IMR-90 (cell line): ENCODE measurements around the gene FAF1. TPM values are rescaled to one million over a fixed set of nuclear protein-coding genes. Genes with fewer than 3 reads are reported as not detected.

ENCODE experiments used
- ATAC-seq: fragments of 200-7000 bp; cut with Tn5 transposase; 2 replicates; pipeline ENCODE4 v1.9.1; 2020; ENCODE audit warnings: low read depth, mild to moderate bottlenecking, moderate library complexity
- BruUV-seq: library from RNA; stranded (reverse); fragments of 400-500 nt; replicated peaks from 2 replicates; lab custom pipeline; 2021; lab: Mats Ljungman, UMichigan
- CTCF ChIA-PET: fragments of 300-600 bp; formaldehyde crosslinking; extraction: SDS; loops from one replicate; lab custom pipeline; 2021; ENCODE audit warnings: antibody characterized with exemption; lab: Yijun Ruan, JAX
- POLR2A ChIA-PET: fragments of 300-600 bp; sonication (Branson Sonifier 250); formaldehyde crosslinking; loops from one replicate; lab custom pipeline; 2022; ENCODE audit warnings: antibody characterized with exemption; ENCODE audit not compliant: unreplicated experiment; lab: Charles Lee
- DNase-seq: peaks from one replicate; pipeline ENCODE4 v3.0.0; 2013
- H2AFZ ChIP-seq: replicated peaks from 2 replicates; pipeline ENCODE3; 2013; ENCODE audit warnings: low read length, mild to moderate bottlenecking; ENCODE audit not compliant: poor library complexity
- H2AK5ac ChIP-seq: 2 replicates; pipeline ENCODE4 v1.6.1; 2013; ENCODE audit warnings: low read depth, low read length, inconsistent platforms
- H2AK9ac ChIP-seq: replicated peaks from 2 replicates; pipeline ENCODE3; 2013; ENCODE audit warnings: mild to moderate bottlenecking, low read depth, low read length, moderate library complexity; ENCODE audit not compliant: poor library complexity
- H2BK120ac ChIP-seq: 2 replicates; pipeline ENCODE4 v1.6.1; 2013; ENCODE audit warnings: low read depth, low read length, inconsistent platforms
- H2BK15ac ChIP-seq: 3 replicates; pipeline ENCODE4 v1.6.1; 2013; ENCODE audit warnings: low read depth, low read length, inconsistent platforms
- H2BK20ac ChIP-seq: 2 replicates; pipeline ENCODE4 v1.6.1; 2013; ENCODE audit warnings: low read depth, mild to moderate bottlenecking, inconsistent platforms, low read length, moderate library complexity
- H2BK5ac ChIP-seq: 2 replicates; pipeline ENCODE4 v1.6.1; 2013; ENCODE audit warnings: mild to moderate bottlenecking, low read depth, low read length, inconsistent platforms; ENCODE audit not compliant: poor library complexity, severe bottlenecking
- H3K14ac ChIP-seq: replicated peaks from 2 replicates; pipeline ENCODE4 v1.6.1; 2013; ENCODE audit warnings: low read depth, low read length, inconsistent platforms
- H3K18ac ChIP-seq: 2 replicates; pipeline ENCODE4 v1.6.1; 2013; ENCODE audit warnings: low read depth, low read length, control low read depth
- H3K23ac ChIP-seq: 2 replicates; pipeline ENCODE4 v1.6.1; 2013; ENCODE audit warnings: low read depth, low read length, inconsistent platforms
- H3K27ac ChIP-seq: 2 replicates; pipeline ENCODE4 v1.5.1; 2013; ENCODE audit warnings: mild to moderate bottlenecking, control low read depth, low read length; ENCODE audit not compliant: insufficient read depth
- H3K27me3 ChIP-seq: 2 replicates; pipeline ENCODE4 v1.6.1; 2013; ENCODE audit warnings: low read length; ENCODE audit not compliant: control insufficient read depth, insufficient read depth
- H3K36me3 ChIP-seq: 2 replicates; pipeline ENCODE4 v1.6.1; 2013; ENCODE audit warnings: low read length, mixed read lengths; ENCODE audit not compliant: control insufficient read depth, insufficient read depth
- H3K4ac ChIP-seq: 2 replicates; pipeline ENCODE4 v1.6.1; 2013; ENCODE audit warnings: low read depth, low read length, inconsistent platforms
- H3K4me1 ChIP-seq: 2 replicates; pipeline ENCODE4 v1.6.1; 2013; ENCODE audit warnings: low read length, mixed read lengths; ENCODE audit not compliant: control insufficient read depth, insufficient read depth
- H3K4me2 ChIP-seq: 2 replicates; pipeline ENCODE4 v1.6.1; 2013; ENCODE audit warnings: low read depth, mild to moderate bottlenecking, control low read depth, low read length, moderate library complexity
- H3K4me3 ChIP-seq: 2 replicates; pipeline ENCODE4 v1.5.1; 2013; ENCODE audit warnings: low read depth, mild to moderate bottlenecking, control low read depth, low read length, moderate library complexity; ENCODE audit not compliant: insufficient read depth
- H3K56ac ChIP-seq: 2 replicates; pipeline ENCODE4 v1.6.1; 2013; ENCODE audit warnings: low read length, inconsistent platforms; ENCODE audit not compliant: insufficient read depth; ENCODE audit errors: extremely low read depth
- H3K79me1 ChIP-seq, 2 experiments: 2 replicates each; pipeline ENCODE4 v1.6.1; 2013; ENCODE audit warnings: low read length in 2 of 2, inconsistent platforms in 1 of 2, low read depth in 1 of 2
- H3K9ac ChIP-seq: 2 replicates; pipeline ENCODE4 v1.6.1; 2013; ENCODE audit warnings: low read depth, low read length, control low read depth
- H3K9me1 ChIP-seq: 2 replicates; pipeline ENCODE4 v1.6.1; 2013; ENCODE audit warnings: low read length, inconsistent platforms; ENCODE audit not compliant: insufficient read depth
- H3K9me3 ChIP-seq: 2 replicates; pipeline ENCODE4 v1.6.1; 2013; ENCODE audit warnings: low read length; ENCODE audit not compliant: control insufficient read depth, insufficient read depth
- H4K20me1 ChIP-seq: 2 replicates; pipeline ENCODE4 v1.6.1; 2013; ENCODE audit warnings: low read length, inconsistent platforms; ENCODE audit not compliant: insufficient read depth
- H4K5ac ChIP-seq: 2 replicates; pipeline ENCODE4 v1.6.1; 2013; ENCODE audit warnings: mild to moderate bottlenecking, low read depth, low read length, control low read depth
- H4K8ac ChIP-seq, 2 experiments: 2 replicates each; pipeline ENCODE4 v1.6.1; 2013; ENCODE audit warnings: low read depth in 2 of 2, low read length in 2 of 2, control low read depth in 1 of 2, inconsistent platforms in 1 of 2
- H4K91ac ChIP-seq: 2 replicates; pipeline ENCODE4 v1.6.1; 2013; ENCODE audit warnings: low read depth, low read length, inconsistent platforms; ENCODE audit not compliant: insufficient read depth
- BHLHE40 ChIP-seq: fragments of 150-350 bp; IDR thresholded peaks from 2 replicates; pipeline ENCODE4 v1.6.1; 2016; ENCODE audit warnings: mild to moderate bottlenecking, low read depth, low read length
- CEBPB ChIP-seq: IDR thresholded peaks from 2 replicates; pipeline ENCODE4 v1.6.1; 2012; ENCODE audit warnings: low read depth, low read length, improper control_type of control experiment
- CHD1 ChIP-seq: IDR thresholded peaks from 2 replicates; pipeline ENCODE4 v1.6.1; 2012; ENCODE audit warnings: low read depth, low read length, improper control_type of control experiment
- FOS ChIP-seq: fragments of 150-350 bp; IDR thresholded peaks from 2 replicates; pipeline ENCODE4 v1.6.1; 2016; ENCODE audit warnings: low read depth, low read length
- MAFK ChIP-seq: IDR thresholded peaks from 2 replicates; pipeline ENCODE4 v1.6.1; 2012; ENCODE audit warnings: low read depth, low read length, improper control_type of control experiment
- MXI1 ChIP-seq: IDR thresholded peaks from 2 replicates; pipeline ENCODE4 v1.6.1; 2012; ENCODE audit warnings: low read depth, mild to moderate bottlenecking, low read length, moderate library complexity, borderline replicate concordance
- POLR2A ChIP-seq: IDR thresholded peaks from 2 replicates; pipeline ENCODE4 v1.6.1; 2012; ENCODE audit warnings: mild to moderate bottlenecking, low read depth, low read length
- RAD21 ChIP-seq: IDR thresholded peaks from 2 replicates; pipeline ENCODE4 v1.6.1; 2012; ENCODE audit warnings: low read length, improper control_type of control experiment
- RCOR1 ChIP-seq: IDR thresholded peaks from 2 replicates; pipeline ENCODE4 v1.6.1; 2012; ENCODE audit warnings: mild to moderate bottlenecking, low read length, improper control_type of control experiment; ENCODE audit not compliant: insufficient replicate concordance
- WGBS, 2 experiments: methylation state at CpG; one replicate each; pipeline versions ENCODE4 v1.1.5 to v1.1.7; 2013; ENCODE audit warnings: missing lambda C conversion rate in 2 of 2; ENCODE audit not compliant: insufficient read length in 1 of 2; ENCODE audit errors: extremely low coverage in 2 of 2; 5-methylcytosine and 5-hydroxymethylcytosine counted together
- dilution Hi-C: fragments of 300-500 bp; cut with HindIII; formaldehyde crosslinking; loops from one replicate; pipeline ENCODE4 v1.14.3; 2018; ENCODE audit warnings: low sequenced_read_pairs; ENCODE audit not compliant: unreplicated experiment
- in situ Hi-C: fragments of 300-500 bp; cut with MboI; formaldehyde crosslinking; loops from 3 replicates; pipeline ENCODE4 v1.14.3; 2019; ENCODE audit warnings: low sequenced_read_pairs, inconsistent platforms, mixed read lengths
- intact Hi-C: fragments of 100-400 bp; cut with micrococcal nuclease; formaldehyde crosslinking; loops from 2 replicates; pipeline ENCODE4 v1.10.0; 2022
- polyA plus RNA-seq, 3 experiments: library from polyadenylated mRNA; depleted of rRNA; stranded (reverse); fragments of >200 nt; gene quantifications; 2 replicates each; pipeline ENCODE4 v1.2.3, GENCODE V29; 2012; ENCODE audit warnings: low replicate concordance in 1 of 3
- total RNA-seq: library from RNA; depleted of rRNA; stranded (reverse); fragments of >200 nt; gene quantifications from 2 replicates; pipeline ENCODE4 v1.2.3, GENCODE V29; 2012
- TF ChIP-seq, protein P1 (sequence below): fragments of 150-350 bp; IDR thresholded peaks from 2 replicates; pipeline ENCODE4 v1.6.1; 2016; ENCODE audit warnings: low read depth, mild to moderate bottlenecking, low read length, moderate library complexity, borderline replicate concordance
- TF ChIP-seq, protein P2 (sequence below): fragments of 150-350 bp; IDR thresholded peaks from 2 replicates; pipeline ENCODE4 v1.6.1; 2017; ENCODE audit warnings: mild to moderate bottlenecking, antibody characterized with exemption, low read length, low read depth

FAF1 gene
- total and polyA plus RNA-seq, 2 of the 4 experiments (the other 2 are of a cell fraction): 18.8 to 72.9 TPM

- no peak overlapping the region for H3K9ac ChIP-seq
- H2BK20ac ChIP-seq: no peak overlapping the region
- ATAC-seq (no peak), DNase-seq (peak; percentile 4)
- no CpG with 5 or more reads among the region's 2 CpGs for WGBS, 2 experiments
- no peak overlapping the region for H2AK9ac ChIP-seq
- in situ Hi-C loops (no loop called here), intact Hi-C loops (no loop called here), dilution Hi-C loops (no loop called here)
- no peaks in the 10 kb centered on the region for H4K20me1 ChIP-seq
- TF ChIP-seq MAFK: no peak
- TF ChIP-seq, protein P1, sequence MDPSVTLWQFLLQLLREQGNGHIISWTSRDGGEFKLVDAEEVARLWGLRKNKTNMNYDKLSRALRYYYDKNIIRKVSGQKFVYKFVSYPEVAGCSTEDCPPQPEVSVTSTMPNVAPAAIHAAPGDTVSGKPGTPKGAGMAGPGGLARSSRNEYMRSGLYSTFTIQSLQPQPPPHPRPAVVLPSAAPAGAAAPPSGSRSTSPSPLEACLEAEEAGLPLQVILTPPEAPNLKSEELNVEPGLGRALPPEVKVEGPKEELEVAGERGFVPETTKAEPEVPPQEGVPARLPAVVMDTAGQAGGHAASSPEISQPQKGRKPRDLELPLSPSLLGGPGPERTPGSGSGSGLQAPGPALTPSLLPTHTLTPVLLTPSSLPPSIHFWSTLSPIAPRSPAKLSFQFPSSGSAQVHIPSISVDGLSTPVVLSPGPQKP: no peak
- TF ChIP-seq BHLHE40: no peak
- no peak for TF ChIP-seq RAD21
- no peak for TF ChIP-seq MXI1
- TF ChIP-seq, protein P2, sequence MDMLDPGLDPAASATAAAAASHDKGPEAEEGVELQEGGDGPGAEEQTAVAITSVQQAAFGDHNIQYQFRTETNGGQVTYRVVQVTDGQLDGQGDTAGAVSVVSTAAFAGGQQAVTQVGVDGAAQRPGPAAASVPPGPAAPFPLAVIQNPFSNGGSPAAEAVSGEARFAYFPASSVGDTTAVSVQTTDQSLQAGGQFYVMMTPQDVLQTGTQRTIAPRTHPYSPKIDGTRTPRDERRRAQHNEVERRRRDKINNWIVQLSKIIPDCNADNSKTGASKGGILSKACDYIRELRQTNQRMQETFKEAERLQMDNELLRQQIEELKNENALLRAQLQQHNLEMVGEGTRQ: no peak
- TF ChIP-seq POLR2A: no peak
- TF ChIP-seq CHD1: no peak
- TF ChIP-seq RCOR1: no peak
- no peak for TF ChIP-seq CEBPB
- TF ChIP-seq FOS: no peak
- no peak overlapping the region for H3K56ac ChIP-seq
- POLR2A ChIA-PET: no interaction called here
- no peak overlapping the region for H3K23ac ChIP-seq
- H4K5ac ChIP-seq: no peak overlapping the region
- no peak overlapping the region for H3K4me3 ChIP-seq
- H2BK120ac ChIP-seq: no peak overlapping the region
- H3K79me1 ChIP-seq: peaks cover 13 to 32% of the 10 kb centered on the region in 2 experiments
- H3K4me1 ChIP-seq: peaks cover 2% of the 10 kb centered on the region; the same call in 1 of the 2 replicates
- H3K9me3 ChIP-seq: no peaks in the 10 kb centered on the region
- 0 out of 2 replicates have a peak overlapping the region, but pooled peaks have one; percentile 40 for H3K4me2 ChIP-seq
- no peak overlapping the region for H3K27ac ChIP-seq
- H3K9me1 ChIP-seq: no peaks in the 10 kb centered on the region
- no peak overlapping the region for H3K14ac ChIP-seq
- CTCF ChIA-PET: no interaction called here
- H3K27me3 ChIP-seq: no peaks in the 10 kb centered on the region
- no TSS peak for BruUV-seq
- no peak overlapping the region for H2BK15ac ChIP-seq
- no peaks in the 10 kb centered on the region for H3K36me3 ChIP-seq
- H2AFZ ChIP-seq: no peak overlapping the region
- H4K91ac ChIP-seq: no peak overlapping the region
- H4K8ac ChIP-seq: no peak overlapping the region
- no peak overlapping the region for H2AK5ac ChIP-seq
- H3K4ac ChIP-seq: no peak overlapping the region
- no peak overlapping the region for H3K18ac ChIP-seq
- H2BK5ac ChIP-seq: no peak overlapping the region
Observed at GRCh38 chr1:50936321-50936720, 23.7 kb downstream of the FAF1 start.
